Measurements from ENCODE around the gene NHERF2.
A peak's percentile ranks its signal among the peaks of the same experiment; 100 is the strongest.
"Not testable (repeated sequence)": the region's sequence is repeated elsewhere in the genome, so short reads cannot be mapped to it uniquely, and the experiment has no call there.

The NHERF2 gene

GRCh38 chr16:2007081-2007836, 19.4 kb upstream of the NHERF2 start:
- DNase-seq (ENCODE audit: low spot score): no peak

- no peak for DNase-seq (ENCODE audit: low spot score)
These were observed 18.6 kb upstream of the NHERF2 start for GRCh38 chr16:2008009-2008526.

- DNase-seq (ENCODE audit: low spot score): no peak
These were observed 18.0 kb upstream of the NHERF2 start for GRCh38 chr16:2008631-2009163.

GRCh38 chr16:2009164-2009711, 17.5 kb upstream of the NHERF2 start:
- DNase-seq (ENCODE audit: low spot score): no peak

GRCh38 chr16:2009791-2010510, 16.8 kb upstream of the NHERF2 start, which contains the start of gene ZNF598:
Gene ZNF598 (minus strand): TSS chr16:2009821.
- peak; percentile 82 for DNase-seq (ENCODE audit: low spot score)

GRCh38 chr16:2011726-2012125, 15.0 kb upstream of the NHERF2 start:
- DNase-seq (ENCODE audit: low spot score): not testable (repeated sequence)

- no peak for DNase-seq (ENCODE audit: low spot score)
These were observed 13.2 kb upstream of the NHERF2 start for GRCh38 chr16:2013527-2013926.

GRCh38 chr16:2015117-2015946, 11.4 kb upstream of the NHERF2 start:
- no peak for DNase-seq (ENCODE audit: low spot score)

- no peak for DNase-seq (ENCODE audit: low spot score)
These were observed 10.8 kb upstream of the NHERF2 start for GRCh38 chr16:2015947-2016208.

- no peak for DNase-seq (ENCODE audit: low spot score)
These were observed 10.2 kb upstream of the NHERF2 start for GRCh38 chr16:2016407-2016922.

- DNase-seq (ENCODE audit: low spot score): no peak
These were observed 7.2 kb upstream of the NHERF2 start, which contains the start of gene NPW for GRCh38 chr16:2019518-2019920. Gene NPW (plus strand): TSS chr16:2019785.

- no peak for DNase-seq (ENCODE audit: low spot score)
These were observed 6.5 kb upstream of the NHERF2 start for GRCh38 chr16:2019921-2020831.

GRCh38 chr16:2022723-2023091, 4.0 kb upstream of the NHERF2 start:
- DNase-seq (ENCODE audit: low spot score): no peak

- DNase-seq (ENCODE audit: low spot score): peak; percentile 95
These were observed 3.3 kb upstream of the NHERF2 start for GRCh38 chr16:2023092-2024031.

- DNase-seq (ENCODE audit: low spot score): no peak
These were observed 2.7 kb upstream of the NHERF2 start for GRCh38 chr16:2024032-2024420.

GRCh38 chr16:2025251-2025650, 1.5 kb upstream of the NHERF2 start:
- DNase-seq (ENCODE audit: low spot score): no peak

GRCh38 chr16:2025878-2026460, 733 bp upstream of the NHERF2 start:
- no peak for DNase-seq (ENCODE audit: low spot score)

- no peak for DNase-seq (ENCODE audit: low spot score)
These were observed 615 bp downstream of the NHERF2 start for GRCh38 chr16:2027024-2028010.

Data from Ammon's horn (tissue), 1 donor.